Psoas muscle (tissue), 8 donors: ENCODE results near the gene SPAG6. TPM values are rescaled to one million over a fixed set of nuclear protein-coding genes. Genes with fewer than 3 reads are reported as not detected.

Source experiments
- ATAC-seq, 4 donors: fragments of 200-7000 bp; cut with Tn5 transposase; one replicate each; pipeline ENCODE4 v1.9.1; 2020; ENCODE audit warnings: moderate library complexity in 3 of 4, mild to moderate bottlenecking in 2 of 4
- DNase-seq, 2 donors: peaks; one replicate each; pipeline ENCODE4 v3.0.0-alpha.2; 2020
- H3K27ac ChIP-seq: fragments of 200-600 bp; one replicate; pipeline ENCODE4 v1.8.0; 2022
- H3K27me3 ChIP-seq, 3 donors: fragments of 200-600 bp in 1 of 3; one replicate each; pipeline versions ENCODE4 v1.6.1 to v1.8.0; 2013 to 2022; ENCODE audit warnings: low read length in 2 of 3, mild to moderate bottlenecking in 2 of 3, moderate library complexity in 1 of 3; ENCODE audit not compliant: insufficient read depth in 3 of 3
- H3K36me3 ChIP-seq, 2 donors: fragments of 200-600 bp in 1 of 2; one replicate each; pipeline versions ENCODE4 v1.6.1 to v1.8.0; 2013 to 2022; ENCODE audit warnings: low read depth in 1 of 2, mild to moderate bottlenecking in 1 of 2, moderate library complexity in 1 of 2; ENCODE audit not compliant: insufficient read depth in 1 of 2
- H3K4me1 ChIP-seq: fragments of 200-600 bp; one replicate; pipeline ENCODE4 v1.8.0; 2022
- H3K4me3 ChIP-seq: fragments of 200-600 bp; one replicate; pipeline ENCODE4 v1.8.0; 2022; ENCODE audit warnings: mild to moderate bottlenecking
- H3K9me3 ChIP-seq: fragments of 200-600 bp; one replicate; pipeline ENCODE4 v1.8.0; 2022
- CTCF ChIP-seq: fragments of 200-600 bp; IDR thresholded peaks from one replicate; pipeline ENCODE4 v1.8.0; 2022; ENCODE audit warnings: antibody characterized with exemption
- WGBS, 3 donors: extraction: QIAGEN DNeasy Blood & Tissue Kit; methylation state at CpG; one replicate each; pipeline versions ENCODE4 v1.1.6 to v1.1.7; 2013; 5-methylcytosine and 5-hydroxymethylcytosine counted together
- intact Hi-C, 2 donors: fragments of 100-400 bp; cut with DNase I; formaldehyde crosslinking; loops; one replicate each; pipeline versions ENCODE4 v1.11.0 to v1.14.2; 2022
- polyA plus RNA-seq, 3 donors: library from polyadenylated mRNA; stranded (reverse); fragments of 200-250 nt; gene quantifications; one replicate each; pipeline ENCODE4 v1.2.3, GENCODE V29; 2013
- total RNA-seq, 4 donors: library from RNA; stranded (reverse); fragmentation: NEBNext Ultra II Directional in 2 of 4; extraction: Animal tissue kit (Norgen Biotek cat#: 25700) in 2 of 4; gene quantifications; one replicate each; pipeline versions ENCODE4 v1.2.1 to v1.2.4, GENCODE V29; 2021 to 2023
- donor health status: healthy with polysubstance abuse.
- donor health status: DM: no; HTN: no; CAD: no; lungs with moderate emphysema.
- donor health status: Bipolar disorder and iron deficiency.
- donor health status: healthy.
- donor health status: DM: yes; HTN: yes; CAD: no.
- donor health status: DM: no; HTN: no; CAD: no.
- donor health status: DM: no; HTN: no; CAD: no.
- donor health status: DM: yes; HTN: yes; CAD: no.

The SPAG6 gene
- total and polyA plus RNA-seq, 7 donors = 0.15 TPM; not detected in 6

DNA sequence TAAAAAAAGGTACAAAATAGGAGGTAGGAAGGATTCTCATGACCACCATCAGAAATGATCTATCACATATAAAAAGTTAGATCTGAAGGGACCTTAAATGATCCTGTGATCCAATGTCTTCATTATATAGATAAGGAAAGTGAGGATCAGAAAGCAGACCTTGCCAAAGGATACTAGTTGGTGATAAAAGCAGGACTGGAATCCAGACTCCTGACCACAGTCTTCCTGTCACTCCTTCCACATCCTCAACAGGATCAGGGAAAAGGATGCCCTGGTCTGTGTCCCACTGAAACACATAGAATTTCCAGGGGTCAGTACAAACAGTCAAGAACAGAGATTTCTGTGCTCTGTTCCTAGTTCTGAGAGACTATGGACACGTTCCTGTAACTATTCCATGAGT is 97.2 kb downstream of the SPAG6 start:
- intact Hi-C loops = no loop called here

DNA sequence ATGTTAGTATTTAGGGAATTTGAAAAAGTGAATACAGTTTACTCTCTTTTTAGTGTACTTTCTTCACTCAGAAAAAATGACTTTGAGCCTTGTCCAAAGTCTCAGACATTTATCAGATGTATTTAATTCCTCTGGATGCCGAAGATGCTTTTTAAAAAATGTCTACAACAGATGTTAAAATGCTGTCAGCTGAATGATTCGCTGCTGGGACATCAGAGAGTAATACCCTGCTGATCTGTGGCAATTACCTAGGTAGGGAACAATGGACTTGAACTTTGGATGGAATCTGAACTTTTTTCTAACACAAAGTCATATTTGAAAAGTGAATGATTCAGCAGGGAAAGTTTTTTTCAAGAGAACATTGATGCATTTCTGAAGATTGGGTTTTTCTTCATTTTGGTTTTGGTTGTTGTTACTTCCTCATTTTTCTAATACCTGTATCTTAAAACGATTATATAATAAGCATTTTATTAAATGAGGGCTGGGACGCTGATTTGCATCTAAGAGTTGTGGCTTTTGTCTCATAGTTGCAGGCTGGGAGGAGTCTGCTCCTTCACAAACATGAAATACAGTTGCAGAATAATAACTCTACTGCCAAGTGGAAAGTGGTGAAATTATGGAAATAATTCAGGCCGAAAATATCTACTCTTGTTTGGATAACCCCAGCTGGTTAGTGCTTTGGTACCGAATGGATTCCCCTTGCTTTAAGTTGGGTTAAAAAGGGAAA is 98.0 kb downstream of the SPAG6 start:
- intact Hi-C loops = no loop called here

More for the DNA sequence above, 97.2 kb downstream of the SPAG6 start:
- no peak for DNase-seq
- Histone ChIP-seq H3K9me3 (no peaks in the 10 kb centered on the region), H3K27me3 (no peaks in the 10 kb centered on the region), H3K27ac (no peak overlapping the region), H3K4me1 (peaks cover 9% of the 10 kb centered on the region), H3K36me3 (no peaks in the 10 kb centered on the region), H3K4me3 (no peak overlapping the region)
- no peak for ATAC-seq
- 69 to 80% (median 74%) methylated on average over 1 of the region's 1 CpG for WGBS, 3 donors
- TF ChIP-seq CTCF = no peak

GRCh38 chr10:22444219-22444788 is 99.0 kb downstream of the SPAG6 start:
- WGBS, 3 donors = 89 to 95% (median 92%) methylated on average over 4 of the region's 4 CpGs
- DNase-seq (no peak), ATAC-seq (no peak)
- no peaks in the 10 kb centered on the region for H3K36me3 ChIP-seq
- no peak for TF ChIP-seq CTCF
- intact Hi-C loops = no loop called here
- H3K4me1 ChIP-seq = no peaks in the 10 kb centered on the region
- no peaks in the 10 kb centered on the region for H3K9me3 ChIP-seq
- no peaks in the 10 kb centered on the region for H3K27me3 ChIP-seq
- H3K4me3 ChIP-seq = no peak overlapping the region
- no peak overlapping the region for H3K27ac ChIP-seq

More for the DNA sequence above, 98.0 kb downstream of the SPAG6 start:
- Histone ChIP-seq H3K4me3 (no peak overlapping the region), H3K4me1 (peaks cover 5% of the 10 kb centered on the region), H3K27ac (no peak overlapping the region), H3K36me3 (no peaks in the 10 kb centered on the region), H3K9me3 (no peaks in the 10 kb centered on the region), H3K27me3 (no peaks in the 10 kb centered on the region)
- WGBS, 3 donors = 69 to 71% (median 71%) methylated on average over 6 of the region's 6 CpGs
- DNase-seq (no peak), ATAC-seq (no peak)
- no peak for TF ChIP-seq CTCF

GRCh38 chr10:22445495-22445894 is 100.2 kb downstream of the SPAG6 start:
- intact Hi-C loops = no loop called here
- Histone ChIP-seq H3K27me3 (no peaks in the 10 kb centered on the region), H3K4me1 (no peaks in the 10 kb centered on the region), H3K27ac (no peak overlapping the region), H3K36me3 (no peaks in the 10 kb centered on the region), H3K9me3 (no peaks in the 10 kb centered on the region), H3K4me3 (no peak overlapping the region)
- DNase-seq = no peak
- TF ChIP-seq CTCF = no peak
- ATAC-seq = no peak
- 61 to 69% (median 61%) methylated on average over 3 of the region's 3 CpGs for WGBS, 3 donors
